T-helper 1 cell treated with Interleukin-12 subunit alpha and Interleukin-12 subunit beta and Interleukin-4 antibody, amounts not matched to agents 30 ng/mL and 1 ng/mL, for 36 hours (primary cell): ENCODE measurements around the gene UROC1. TPM values are rescaled to one million over a fixed set of nuclear protein-coding genes. Genes with fewer than 3 reads are reported as not detected.

Source experiments
- intact Hi-C: fragments of 100-400 bp; cut with micrococcal nuclease; formaldehyde crosslinking; loops from one replicate; pipeline ENCODE4 v1.15.1; 2024
- total RNA-seq: library from RNA; stranded (reverse); gene quantifications from 2 replicates; pipeline ENCODE4 v1.2.3, GENCODE V29; 2022

Gene UROC1
- total RNA-seq, 1 donor from 2014 or later = not detected

DNA sequence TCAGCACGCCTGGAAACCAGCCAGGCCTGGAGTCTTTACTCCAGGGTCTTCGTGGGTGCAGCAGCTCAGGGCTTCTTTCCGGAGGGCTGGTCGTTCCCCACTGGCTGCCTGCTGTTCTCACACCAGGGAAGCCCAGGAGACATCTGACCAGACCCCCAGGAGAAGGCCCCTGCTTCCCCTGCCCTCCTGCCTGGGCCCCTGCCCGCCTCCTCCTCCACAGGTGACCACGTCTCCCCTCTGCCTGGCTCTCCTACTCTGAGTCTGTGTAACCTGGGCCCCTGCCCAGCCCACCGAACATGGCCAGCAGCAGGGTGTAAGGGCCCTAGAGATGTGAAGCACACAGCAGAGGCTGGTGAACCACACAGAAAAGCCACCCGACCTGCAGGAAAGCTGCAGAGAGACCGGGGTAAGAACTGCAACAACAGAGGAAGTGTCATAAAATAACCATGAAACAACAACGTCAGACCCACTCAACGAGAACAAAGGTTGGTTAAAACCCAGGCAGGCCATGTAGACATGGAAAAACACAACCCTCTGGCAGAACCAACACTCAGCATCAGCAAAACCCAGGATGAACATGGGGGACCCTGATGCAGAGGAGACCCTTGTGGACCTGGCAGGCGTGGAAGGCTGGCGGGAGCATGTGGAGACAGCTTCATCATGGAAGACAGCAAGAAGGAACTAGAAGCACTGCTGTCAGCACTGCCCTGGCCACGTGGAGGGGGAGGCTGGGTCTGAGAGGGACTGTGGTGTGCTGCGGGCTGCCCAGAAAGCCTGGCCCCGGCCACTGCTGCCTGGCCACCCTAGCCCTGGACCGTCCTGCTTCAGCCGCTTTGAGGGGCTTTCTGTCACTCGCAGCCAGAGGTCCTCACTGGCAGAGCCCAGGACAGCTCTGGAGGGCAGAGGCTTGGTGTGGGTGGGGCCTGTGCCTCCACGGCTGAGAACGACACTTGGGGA is 20.4 kb downstream of the UROC1 start:
- intact Hi-C loops = no loop called here

DNA sequence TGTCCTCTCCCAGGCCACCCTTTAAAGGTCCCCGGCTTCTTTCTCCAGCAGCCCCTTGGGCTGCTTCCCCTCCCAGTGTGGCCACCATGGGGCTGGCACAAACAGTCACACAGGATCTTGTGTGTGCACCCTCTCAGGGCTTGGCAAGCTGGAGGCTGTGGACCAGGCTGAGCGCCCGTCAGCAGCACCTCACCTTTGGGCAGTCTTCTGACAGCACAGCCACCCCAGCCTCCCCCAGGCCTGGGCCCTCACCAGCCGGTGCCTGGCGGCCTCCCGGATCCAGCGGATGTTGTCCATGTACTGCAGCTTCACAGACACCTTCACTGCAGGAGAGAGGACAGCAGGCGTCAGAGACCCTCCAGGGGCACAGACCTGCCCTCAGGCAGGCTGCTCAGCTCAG is 21.8 kb downstream of the UROC1 start:
- intact Hi-C loops = no loop called here

DNA sequence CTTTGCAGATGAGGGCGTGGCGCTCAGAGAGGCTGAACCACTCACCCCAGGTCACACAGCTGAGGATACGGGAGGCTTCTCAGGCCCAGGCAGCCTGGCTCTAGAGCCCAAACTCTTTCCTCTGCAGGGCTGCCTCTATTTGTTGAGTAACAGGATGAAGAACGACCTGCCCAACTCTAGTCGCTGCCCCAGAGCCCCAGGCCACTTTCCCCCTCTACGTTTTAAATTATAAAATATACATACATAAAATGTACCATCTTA is 22.7 kb downstream of the UROC1 start:
- intact Hi-C loops = no loop called here

DNA sequence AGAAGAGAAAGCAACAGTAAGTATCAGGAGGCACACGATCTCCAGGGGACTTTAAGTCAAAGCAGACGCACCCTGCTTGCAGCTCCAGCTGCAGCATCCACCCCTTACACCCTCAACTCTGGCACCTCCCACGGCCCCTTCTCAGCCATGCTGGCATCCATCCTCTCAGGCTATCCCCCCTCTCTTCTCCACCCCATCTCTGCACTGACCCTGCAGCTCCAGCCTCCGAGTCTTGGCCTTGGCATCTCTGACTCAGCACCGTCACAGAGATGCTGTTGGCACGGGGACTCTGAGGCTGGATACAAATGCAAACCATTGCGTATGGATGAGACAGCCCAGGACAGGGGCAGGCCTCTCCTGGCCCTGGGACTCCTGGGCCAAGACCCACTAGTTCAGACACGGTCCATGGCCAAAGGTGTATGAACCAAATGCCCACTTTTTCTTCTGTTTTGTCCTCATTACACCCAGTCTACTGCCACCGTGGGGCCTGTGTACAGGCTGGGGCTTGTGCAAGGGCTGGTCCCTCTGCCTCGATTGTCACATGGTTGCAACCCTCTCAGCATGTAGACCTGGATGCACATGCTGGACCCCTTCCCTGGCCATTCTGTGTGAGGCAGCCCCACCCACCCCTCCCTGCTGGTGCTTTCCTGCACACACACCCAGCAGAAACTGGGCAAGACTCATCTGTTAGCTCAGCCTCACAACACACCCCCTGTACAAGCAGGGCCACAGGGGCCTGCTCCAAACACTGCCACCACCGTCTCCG is 23.2 kb downstream of the UROC1 start:
- intact Hi-C loops = no loop called here

DNA sequence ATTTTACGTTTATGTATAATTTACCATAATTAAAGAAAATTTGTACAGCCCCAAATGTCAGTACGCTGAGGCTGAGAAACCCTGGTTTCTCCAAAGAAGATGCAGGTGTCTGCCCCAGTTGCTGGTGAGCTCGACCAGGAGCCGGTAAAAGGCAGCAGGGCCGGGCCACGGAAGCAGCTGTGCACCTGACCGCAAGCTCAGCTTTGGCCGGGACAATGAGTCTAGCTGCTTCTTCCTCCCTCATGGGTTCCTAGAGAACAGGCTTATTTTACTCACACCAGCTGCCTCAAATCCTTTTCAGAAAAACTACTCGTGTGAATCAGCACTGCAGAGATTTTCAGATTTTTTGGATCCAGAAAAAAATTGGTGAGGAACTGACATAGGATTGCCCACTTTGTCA is 23.8 kb downstream of the UROC1 start:
- intact Hi-C loops = no loop called here

DNA sequence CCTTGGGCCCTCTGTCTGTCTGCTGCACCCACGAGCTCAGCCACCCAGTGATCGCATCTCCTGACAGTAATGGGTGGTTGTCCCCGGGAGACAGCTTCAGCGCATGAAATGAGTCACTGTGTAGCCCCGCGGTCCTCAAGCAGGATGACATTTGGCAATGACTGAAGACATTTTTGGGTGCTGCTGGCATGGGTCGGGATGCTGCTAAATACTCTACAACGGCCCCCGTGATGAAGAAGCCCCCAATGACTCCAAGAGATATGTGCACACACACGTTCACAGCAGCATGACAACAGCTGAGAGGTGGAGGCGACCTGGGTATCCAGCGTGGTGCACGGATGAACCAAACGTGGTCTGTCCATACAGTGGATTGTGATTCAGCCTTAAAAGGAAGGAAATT is 24.5 kb downstream of the UROC1 start:
- intact Hi-C loops = no loop called here

DNA sequence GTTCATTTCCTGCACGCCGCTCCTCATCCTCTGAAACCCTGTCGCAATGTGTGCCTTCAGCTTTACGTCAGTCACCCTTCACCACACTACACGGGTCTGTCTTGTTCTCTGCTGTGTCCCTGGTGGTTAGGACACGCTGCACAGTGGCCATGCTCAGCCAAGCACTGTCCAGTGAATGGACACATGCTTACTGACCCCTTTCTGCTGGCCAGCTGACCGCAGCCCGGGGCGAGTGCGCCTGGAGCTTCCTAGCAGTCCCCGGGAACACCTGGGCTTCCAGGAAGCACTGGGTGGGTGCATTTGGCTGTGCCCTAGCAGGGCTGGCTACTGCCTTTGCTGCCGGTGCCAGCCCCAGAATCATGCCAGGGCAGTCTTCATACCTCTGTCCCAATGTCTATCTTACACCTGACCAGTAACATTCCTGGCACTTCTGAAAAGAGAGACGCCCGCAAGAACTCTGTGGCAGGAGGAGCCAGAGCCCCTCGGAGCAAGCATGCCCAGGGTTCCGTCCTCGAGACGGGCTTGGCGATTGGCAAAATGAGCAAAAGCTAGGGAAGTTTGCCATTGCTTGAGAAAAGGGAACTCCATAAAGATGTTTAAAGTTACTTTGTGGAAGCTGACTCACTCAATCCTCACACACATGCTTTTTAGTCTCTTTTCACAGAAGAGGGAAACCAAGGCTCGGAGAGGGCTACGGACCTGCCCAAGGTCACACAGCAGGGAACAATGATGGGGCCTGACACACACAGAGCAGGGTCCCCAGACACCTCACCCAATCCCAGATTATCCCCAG is 26.2 kb downstream of the UROC1 start:
- intact Hi-C loops = no loop called here

DNA sequence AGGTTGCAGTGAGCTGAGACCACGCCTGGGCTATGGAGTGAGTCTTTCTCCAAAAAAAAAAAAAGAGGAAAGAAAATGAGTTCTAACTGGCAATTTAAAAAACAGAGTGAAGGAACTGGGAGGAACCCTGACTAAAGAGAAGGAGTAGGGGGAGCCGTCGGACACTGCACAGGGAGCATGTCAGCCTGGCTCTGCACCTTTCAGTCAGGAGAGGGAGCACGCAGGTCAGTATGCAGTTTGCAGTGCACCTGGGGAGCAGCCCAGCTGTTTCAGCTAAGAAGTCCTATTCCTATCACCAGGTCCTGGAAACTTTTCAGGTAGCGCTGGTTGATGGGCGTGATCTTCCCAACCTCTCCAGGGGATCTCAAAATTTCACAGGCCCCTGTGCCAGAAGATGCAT is 27.0 kb downstream of the UROC1 start:
- intact Hi-C loops = no loop called here

DNA sequence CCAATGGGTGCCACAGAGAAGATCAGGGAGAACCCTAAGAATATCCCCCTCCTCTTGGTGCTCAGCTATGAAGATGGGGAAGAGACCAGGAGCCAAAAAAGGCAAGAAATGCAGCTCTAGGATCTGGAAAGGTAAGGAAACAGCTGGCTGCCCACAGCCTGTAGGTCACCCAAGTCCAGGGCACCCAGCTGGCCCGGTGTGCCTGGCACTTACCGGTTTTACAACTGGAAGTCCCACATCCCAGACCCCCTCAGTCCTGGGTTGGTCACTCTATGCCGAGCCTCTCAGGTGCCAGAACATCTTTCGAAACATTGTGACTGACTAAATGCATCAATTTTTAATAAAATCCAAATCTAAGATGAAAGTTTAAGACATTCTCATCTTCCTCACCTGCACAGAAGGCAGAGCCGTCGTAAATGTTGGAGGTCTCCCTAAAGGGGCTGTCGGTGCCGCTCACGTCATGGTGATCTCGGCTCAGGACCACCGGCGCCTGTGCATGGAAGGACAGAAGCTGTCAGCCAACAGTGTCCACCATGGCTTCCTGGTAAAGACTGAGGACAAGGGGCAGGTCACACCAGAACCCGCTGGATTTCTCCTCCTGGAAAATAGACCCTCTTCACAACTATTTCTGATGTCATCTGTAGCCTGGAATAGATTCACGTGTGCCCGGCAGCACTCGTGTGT is 28.5 kb downstream of the UROC1 start:
- intact Hi-C loops = no loop called here

DNA sequence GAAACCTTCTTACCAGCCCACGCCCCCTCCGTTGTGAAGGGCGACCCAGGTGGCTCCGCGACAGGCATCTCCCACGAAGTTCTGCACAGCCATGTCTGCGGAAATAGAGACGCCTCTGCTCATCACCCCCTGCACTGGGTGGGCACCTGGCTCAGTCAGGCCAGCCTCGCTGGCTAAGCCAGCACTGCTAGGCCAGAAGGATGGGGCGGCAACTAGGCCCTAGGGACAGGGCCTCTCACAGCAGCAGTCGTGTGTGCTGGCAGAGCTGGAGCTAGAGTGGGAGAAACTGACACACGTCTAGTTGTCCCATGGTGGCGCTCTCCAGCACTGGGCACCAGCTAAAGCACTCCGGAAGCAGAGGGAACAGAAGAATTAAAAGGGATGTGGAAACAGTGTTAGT is 29.4 kb downstream of the UROC1 start:
- intact Hi-C loops = no loop called here

DNA sequence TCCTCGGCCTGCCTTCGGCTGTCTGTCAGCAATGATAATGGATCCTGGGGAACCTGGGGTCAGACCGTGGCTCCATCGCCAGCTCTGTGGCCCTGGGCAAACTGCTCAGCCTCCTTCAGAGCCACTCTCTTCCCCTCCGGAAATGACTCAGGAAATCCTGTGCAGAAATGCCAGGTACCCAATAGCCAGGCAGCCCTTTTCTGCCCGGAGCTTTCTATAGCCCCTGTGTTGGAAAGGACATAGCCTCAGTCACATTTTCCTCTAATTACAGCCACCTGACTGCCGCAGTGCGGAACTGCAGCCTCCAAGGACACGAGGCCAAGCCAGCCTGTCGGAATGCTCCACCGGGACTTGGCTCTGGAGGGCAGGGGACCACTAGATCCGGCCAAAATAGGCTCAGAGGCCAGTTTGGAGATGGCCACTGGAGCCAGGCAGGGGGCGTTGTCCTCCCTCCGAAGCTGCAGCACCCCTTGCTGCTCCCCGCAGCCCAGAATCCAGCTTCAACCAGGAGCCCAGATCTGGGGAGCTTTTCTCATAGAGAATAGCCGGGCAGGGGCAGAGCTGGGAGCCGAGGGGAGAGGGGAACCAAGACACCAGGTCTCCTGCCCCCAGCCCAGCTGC is 30.3 kb downstream of the UROC1 start:
- intact Hi-C loops = no loop called here

DNA sequence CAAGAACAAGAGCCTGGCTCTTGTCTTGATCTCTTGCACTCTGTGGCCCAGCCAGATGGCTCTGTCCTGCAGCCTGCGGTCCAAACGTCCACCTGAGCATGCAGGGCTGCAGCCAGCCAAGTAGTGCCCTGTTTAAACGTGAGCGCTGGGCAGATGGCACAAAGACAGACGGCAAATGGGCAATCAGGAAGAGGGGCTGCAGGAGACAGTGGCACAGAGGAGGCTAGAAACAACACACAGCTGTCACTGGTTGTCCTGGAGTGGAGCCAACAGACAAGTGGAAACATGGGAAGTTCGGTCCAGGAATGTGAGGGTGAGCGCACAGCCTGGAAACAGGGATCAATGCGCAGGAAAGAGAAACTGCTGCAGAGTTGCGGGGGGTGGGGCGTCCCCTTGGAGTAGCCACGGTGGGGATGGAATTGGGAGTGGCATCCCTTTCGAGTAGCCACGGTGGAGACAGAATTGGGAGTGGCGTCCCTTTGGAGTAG is 31.2 kb downstream of the UROC1 start:
- intact Hi-C loops = no loop called here

DNA sequence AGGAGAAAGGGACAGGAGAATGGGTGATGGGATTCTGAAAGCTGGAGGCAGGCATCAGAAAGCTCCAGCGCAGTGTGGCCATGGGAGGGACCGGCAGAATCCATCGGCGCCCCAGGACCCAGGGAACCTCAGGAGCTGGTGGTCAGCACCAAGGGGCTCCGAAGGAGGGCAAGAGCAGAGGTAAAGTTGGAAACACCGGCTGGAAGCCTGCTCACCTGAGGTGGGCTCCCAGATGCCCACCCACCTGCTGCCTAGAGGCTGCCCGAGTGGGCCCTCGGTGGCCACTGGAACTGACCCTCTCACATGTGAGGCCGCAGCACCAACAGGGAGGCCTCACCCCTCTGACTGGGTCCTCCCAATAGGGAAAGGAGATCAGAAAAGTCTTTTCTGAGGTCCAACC is 31.6 kb downstream of the UROC1 start:
- intact Hi-C loops = no loop called here

DNA sequence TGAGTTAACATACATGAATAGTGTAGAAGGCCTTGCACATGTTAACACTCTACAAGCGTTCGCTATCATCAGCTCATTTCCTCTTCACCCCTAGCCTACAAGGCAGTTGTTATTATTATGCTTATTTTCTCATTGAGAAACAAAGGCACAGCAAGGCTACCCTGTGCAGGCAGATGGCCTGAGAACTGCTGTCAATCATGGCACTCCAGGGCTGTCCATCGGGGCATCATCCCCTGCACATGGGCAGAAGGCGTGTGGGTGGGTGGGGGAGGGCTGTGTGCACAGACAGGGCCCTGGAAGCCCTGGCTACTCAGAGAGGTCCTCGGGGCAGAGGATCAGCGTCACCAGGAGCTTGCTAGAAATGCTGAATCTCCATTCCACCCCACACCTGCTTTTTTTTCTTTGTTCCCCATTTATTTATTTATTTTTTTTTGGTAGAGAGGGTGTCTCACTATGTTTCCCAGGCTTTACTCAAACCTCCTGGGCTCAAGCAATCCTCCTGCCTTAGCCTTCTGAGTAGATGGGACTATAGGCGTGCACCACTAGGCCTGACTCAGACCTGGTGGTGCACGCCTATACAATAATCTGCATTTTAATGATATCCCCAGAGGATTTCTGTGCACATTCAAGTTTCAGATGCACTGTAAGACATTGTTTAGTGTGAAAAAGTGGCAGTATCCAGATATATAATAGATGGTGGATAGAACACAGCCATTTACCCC is 32.2 kb downstream of the UROC1 start:
- intact Hi-C loops = no loop called here

DNA sequence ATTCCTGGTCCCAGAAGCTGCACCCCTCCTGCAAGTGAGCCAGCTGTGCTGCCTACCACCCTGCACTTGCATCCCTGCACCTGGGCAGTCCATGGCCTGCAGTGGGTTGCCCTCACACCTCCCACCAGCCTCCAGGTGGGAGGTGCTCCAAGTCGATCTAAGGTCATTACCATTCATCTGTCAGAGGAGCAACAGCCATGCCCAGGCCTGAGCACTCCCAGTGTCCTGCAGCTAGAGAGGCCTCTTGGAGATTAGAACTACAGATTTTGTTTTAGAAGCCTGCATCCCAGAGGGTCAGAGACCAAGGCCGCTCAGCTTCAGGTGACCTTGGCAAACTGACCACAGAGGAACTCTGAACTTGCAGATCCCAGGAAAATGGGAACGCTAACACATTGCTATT is 32.9 kb downstream of the UROC1 start:
- intact Hi-C loops = no loop called here

DNA sequence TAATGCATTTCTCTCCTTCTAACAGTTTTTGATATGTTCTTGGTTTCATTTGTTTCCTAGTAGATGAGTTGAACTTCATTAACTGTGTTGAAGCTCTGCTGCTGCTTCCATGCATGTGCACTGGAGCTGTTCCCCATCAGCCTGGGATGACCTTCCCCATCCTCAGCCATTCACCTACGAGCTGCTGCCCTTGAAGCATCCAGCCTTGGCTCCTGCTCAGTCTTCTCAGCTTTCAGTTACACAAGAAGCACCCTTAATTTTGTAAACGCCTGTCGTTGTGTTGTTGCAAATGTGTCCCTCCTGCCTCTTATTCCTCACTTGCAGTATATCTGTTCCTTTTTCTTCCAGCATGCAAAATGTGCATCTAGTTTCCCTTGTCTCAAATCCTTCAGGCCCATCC is 33.4 kb downstream of the UROC1 start:
- intact Hi-C loops = no loop called here

DNA sequence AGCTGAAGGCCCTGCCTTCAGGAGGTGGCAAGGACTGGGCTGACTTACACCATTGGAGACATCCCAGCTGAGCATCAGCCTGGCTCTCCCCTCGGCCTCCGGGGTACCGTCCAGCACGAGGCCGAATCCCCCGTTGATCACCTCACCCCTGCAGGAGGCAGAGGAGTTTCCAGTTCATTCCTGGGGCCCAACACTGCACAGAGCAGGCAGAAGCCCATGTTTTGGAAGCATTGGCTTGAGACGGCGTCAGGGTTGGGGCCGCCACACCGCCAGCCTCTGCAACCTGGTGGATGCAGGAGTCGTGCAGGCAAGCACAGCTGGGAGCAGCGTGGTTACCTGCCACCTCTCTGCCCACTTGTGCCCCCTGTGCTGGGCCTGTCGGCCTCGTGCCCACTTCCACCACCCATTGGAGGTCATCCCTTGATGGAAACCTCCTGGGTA is 34.2 kb downstream of the UROC1 start:
- intact Hi-C loops = no loop called here

DNA sequence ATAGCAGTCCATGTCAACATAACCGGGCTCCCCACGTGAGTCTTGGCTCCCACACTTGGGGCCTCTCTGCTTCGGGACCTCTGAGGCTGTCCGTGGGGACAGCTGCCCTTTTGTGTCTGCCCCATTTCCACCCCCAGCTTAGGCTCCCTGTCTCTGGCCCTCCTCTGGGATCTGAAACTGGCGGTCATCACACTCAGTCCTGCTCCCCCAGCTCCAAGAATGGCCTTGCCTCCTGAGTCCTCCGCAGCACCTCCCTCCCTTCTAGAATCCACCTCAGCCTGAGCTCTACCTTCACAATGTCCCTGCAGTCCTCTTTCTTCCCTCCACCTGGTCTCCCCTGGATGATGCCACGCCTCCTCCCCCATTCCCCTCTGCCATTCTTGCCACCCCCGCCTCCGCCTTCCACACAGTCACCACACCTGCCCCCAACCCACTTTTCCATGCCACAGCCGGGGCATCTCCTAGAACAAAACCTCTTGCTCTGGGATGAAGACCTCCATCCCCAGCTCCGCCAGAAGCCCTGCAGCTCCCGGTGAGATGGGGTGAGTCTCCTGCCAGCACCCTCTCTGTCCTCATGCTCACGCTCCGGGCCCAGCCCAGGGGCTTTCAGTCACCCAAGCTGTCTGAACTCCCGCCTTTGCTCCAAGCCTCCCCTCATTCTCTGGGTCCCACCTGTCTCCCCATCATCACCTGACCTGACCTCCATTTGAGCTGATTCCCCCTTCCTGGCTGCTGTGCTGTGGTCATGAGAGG is 34.9 kb downstream of the UROC1 start:
- intact Hi-C loops = no loop called here

DNA sequence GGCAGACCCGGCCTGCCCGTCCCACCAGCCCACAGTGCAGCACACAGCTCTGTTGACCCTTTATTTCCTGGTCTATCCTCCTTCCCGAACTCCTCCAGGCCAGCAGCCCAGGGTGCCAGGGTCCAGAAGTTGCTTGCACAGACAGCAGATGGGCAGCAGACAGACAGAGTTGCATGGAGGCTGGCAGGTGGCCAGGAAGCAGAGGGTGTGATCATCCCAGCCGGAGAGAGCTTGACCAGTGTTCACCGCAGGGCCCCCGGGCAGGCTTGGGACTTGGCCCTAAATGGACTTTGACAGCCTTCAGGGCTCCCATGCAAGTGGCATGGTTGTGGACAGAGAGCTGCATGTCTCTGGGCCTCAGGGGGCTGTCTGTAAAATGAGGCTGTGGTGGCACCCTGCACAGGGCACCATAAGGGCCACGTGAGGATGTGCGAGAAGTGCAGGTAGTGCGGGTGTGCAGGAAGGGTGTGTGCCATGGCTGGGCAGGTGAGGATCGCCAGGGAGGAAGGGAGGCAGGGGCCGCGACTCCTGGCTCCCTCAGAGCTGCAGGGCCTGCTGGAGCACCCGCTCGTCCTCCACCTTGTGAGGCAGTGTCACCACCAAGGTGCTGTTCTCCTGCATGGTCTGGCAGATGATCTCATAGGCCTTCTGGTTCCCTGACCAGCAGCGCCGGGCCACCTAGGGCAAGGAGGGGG is 35.6 kb downstream of the UROC1 start:
- intact Hi-C loops = no loop called here
